HG02840 (cell line): Measurements from ENCODE around the gene MYO1B.

ENCODE experiments used
- ATAC-seq: cut with Tn5 transposase; IDR thresholded peaks from one replicate; pipeline ENCODE4 v1.9.1; 2021; ENCODE audit warnings: mild to moderate bottlenecking, moderate library complexity, moderate number of reproducible peaks; ENCODE audit not compliant: unreplicated experiment, low FRiP score

MYO1B gene

DNA sequence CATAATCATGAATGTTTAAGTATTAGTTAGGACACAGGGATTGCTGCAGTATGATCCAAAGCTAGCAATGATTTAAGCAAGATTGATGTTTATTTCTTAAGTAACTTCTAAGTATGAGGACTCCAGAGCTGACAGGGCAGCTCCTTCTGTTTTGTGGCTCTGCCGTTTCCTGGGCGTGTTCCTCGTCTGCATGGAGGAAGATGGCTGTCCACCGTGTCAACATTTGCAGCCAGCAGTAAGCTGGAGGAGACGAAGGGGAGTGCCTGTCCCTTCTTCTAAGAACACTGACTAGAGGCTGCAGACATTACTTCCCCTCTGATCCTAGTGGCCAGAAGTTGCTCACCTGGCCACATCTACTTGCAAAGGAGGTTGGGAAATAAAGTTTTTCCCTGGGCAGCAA lies 144.1 kb downstream of the MYO1B start:
- no peak for ATAC-seq

DNA sequence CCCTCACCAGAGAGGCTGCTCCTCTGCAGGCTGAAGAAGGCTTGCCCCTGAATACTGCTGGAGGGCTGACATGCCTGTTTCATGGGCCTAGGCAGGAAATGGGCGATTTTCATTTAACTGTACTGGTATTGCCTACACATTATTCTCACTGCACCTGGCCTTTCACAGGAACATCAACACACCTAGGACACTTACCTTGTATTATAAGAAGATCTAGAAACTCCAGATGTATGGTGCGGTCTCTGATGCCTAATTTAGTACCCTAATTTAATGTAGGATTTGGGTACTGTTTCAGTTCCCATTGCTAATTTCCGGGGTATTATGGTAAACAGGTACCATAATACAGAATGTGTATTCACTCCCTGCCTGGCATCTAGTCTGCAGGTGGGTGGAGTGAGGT lies 146.0 kb downstream of the MYO1B start:
- no peak for ATAC-seq

DNA sequence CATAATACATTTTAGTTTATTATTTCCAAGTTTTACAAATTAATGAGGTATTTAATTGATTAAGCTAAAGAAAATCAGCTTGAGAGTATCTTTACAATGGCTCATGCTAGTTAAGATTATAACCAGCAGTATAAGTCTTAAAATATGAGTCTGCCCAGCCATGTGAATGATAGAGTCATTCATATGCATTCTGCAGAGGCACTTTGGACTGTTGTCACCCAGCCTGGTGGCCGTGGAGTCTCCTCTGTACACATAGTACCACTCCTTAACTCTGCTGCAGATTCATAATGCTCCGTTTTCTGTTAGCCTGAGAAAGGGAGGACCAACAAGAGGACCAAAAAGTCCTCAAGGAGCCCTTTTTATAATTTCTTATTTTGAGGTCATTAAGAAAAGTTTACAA lies 148.8 kb downstream of the MYO1B start:
- no peak for ATAC-seq

DNA sequence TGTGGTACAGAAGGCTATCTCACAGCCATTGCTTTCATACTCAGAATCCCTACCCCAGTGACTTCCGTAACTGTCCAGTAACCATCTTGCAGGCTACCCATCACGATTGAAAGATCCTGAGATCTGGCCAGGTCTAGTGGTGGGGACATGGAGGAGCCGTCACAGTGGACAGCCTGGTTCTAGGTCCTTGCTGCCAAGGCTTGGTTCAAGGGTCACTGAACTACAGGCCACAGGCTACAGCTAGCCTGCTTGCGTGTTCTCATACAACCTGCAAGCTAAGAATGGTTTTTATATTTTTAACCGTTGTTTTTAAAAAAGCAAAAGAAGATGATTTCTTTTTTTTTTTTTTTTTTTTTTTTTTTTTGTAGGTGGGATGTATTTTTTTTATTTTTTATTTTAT lies 151.6 kb downstream of the MYO1B start:
- no peak for ATAC-seq

DNA sequence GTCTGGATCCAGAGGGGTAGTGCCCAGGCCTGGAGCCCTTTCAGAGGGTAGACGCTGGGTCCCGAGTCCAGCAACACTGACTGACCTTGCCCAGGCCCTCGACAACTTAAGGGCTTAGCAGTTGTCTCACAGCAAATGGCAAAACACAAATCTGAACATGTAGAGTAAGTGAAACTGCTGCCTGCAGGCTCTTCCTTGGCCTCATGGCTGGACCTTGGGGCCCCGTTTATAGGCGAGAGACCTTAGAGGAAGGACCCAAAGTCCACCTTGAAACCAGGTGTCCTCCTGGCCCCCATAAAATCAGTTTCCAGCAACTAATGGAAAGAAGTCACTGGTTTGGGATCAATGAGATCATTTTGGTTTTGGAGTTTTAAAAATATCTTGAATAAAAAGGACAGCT lies 154.4 kb downstream of the MYO1B start:
- no peak for ATAC-seq

DNA sequence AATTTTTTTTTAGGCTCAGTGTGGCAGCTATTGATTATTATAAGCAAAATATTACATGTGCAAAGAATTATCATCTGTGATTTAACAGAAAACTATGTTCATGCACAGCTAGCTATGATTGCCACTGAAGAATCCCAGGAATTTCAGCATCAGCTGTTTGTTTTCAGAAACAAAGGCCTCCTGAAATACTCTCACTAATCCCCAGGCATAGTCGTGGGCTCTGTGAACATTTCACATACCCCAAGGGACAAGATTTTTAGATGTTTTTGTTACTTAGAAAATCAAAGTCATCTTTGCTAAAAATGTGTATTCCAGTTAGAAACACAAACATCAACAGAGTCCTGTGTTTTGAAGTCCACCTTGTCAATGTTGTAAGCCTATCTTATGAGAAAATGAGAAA lies 156.1 kb downstream of the MYO1B start:
- ATAC-seq: no peak

DNA sequence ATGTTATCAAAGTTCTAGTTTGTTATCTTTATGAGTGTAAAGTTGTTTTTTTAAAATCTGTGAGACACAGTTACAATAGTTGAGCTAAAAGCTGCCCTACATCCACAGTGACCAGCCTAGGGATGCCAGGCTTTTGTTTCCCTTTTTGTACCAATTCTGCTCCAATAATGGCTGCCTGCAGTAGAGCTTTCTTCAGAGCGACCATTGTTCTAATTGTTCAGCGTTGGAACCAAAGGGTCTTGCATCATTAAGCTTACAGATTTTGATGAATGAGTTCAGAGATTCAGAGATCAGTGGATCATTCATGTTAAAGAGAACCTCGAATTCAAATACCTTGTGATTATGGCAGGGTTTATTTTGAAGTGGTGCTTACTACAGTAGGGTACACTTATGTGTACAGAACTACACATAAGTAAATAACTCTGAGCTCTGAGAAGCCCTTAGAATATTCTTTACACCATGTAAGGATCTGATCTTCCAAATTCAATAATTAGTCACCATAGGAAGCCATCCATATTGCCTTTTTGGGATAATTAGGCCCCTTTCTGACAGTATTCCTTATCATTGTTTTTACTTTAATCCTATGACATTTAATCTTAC lies 157.9 kb downstream of the MYO1B start:
- no peak for ATAC-seq

DNA sequence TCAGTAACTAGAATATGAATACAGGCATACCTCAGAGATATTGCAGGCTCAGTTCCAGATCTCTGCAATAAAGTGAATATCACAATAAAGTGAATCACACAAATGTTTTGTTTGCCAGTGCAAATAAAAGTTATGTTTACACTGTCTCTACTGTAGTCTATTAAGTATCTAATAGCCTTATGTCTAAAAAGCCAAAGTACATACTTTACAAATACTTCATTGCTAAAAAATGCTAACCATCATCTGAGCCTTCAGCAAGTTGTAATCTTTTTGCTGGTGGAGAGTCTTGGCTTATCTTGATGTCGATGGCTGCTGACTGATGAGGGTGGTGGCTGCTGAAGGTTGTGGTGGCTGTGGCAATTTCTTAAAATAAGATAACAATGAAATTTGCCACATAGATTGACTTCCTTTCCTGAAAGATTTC lies 159.4 kb downstream of the MYO1B start:
- ATAC-seq: no peak

DNA sequence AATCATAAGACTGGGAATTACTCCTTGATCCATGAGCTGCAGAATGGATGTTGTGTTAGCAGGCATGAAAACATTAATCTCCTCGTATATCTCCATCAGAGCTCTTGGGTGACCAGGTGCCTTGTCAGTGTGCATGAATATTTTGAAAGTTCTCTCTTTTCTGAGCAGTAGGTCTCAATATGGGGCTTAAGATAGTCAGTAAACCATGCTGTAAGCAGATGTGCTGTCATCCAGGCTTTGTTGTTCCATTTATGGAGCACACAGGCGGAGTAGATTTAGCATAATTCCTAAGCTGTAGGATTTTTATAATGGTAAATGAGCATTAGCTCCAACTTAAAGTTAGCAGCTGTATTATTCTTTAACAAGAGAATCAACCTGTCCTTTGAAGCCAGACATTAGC lies 160.3 kb downstream of the MYO1B start:
- ATAC-seq: no peak

DNA sequence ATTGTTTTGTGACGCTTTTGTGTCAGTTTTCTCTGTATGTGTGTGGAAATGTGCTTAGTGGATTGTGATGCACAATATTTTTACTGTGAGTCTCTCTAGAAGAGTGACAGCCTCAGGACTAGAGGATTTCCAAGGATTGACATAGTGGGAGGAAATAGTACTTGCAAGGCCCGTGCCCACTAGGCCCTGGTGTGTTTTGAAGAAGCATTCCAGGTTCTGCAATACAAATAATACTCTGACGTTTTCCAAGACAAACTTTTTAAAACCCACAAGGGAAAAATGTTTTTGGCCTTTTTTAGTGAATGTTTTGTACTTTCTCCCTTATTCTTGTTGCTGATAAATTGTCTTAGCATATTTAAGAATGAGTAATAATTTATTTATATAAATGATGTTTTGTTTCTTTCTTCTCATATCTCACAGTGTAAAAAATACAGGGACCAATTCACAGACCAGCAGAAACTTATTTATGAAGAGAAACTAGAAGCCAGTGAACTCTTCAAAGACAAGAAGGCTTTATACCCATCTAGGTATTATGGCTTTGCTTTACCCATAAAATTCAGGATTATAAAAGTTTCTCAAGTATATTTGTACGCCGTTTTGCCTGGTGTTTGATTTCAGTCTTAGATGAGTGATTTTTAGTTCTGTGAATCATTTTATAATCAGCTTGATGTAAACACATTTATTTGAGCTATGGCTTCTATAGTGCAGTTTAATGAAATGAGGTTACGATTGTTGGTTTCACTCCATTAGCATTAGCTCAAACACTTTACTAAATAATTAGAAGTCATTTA lies 165.6 kb downstream of the MYO1B start:
- ATAC-seq: no peak

DNA sequence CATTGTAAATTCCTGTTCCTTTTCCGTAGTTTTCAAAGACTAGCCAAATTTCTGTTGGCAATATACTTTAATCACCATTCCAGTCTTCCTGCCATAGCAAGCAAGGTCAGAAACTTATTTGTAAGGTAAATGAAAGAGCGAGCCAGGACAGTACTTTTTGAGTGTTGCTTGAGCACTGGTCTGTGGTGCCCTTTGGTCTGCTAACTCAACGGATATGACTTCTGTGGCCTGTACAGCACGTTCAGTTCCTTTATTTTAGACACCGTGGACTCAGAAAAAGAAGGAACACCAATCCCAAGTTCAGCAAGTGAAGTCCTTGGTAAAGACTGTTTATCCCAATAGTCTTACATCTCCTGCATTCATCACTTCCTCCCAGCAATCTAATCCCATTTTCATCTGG lies 166.3 kb downstream of the MYO1B start:
- ATAC-seq: no peak

DNA sequence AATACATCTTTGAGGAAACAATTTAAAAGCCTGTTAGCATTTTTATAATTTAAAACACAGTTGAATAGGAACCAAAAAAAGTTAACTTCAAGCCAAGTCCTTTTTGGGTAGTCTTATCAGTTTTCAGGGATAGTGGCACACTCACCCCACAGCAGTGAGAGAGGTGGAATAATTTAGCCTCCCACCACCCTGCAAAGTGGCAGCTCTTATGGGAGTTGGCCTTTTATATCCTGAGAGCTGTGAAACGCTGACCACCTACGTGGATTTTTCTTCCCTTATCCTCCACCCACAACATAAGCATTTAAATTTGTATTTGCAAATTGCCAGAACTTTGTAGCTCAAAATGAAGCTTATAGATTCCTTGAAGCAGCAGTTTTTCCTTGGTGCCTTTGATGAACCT lies 167.1 kb downstream of the MYO1B start:
- ATAC-seq: no peak

DNA sequence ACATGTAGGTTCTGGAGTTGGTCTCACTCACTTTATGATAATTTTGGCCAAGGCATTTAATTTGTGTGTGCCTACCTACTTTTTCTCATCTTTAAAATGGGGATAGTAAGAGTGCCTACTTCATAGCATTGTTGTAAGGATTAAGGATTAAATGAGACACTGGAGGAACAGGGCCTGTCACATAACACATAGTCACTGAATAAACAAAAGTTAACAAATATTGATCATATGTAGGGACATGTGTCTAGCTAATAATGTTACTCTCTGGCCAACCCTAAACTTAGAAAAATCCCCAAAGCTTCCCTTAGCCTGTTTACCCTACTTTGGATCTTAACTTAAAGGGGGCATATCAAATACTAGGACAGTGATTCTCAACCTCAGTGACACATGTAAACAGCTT lies 169.9 kb downstream of the MYO1B start:
- no peak for ATAC-seq

DNA sequence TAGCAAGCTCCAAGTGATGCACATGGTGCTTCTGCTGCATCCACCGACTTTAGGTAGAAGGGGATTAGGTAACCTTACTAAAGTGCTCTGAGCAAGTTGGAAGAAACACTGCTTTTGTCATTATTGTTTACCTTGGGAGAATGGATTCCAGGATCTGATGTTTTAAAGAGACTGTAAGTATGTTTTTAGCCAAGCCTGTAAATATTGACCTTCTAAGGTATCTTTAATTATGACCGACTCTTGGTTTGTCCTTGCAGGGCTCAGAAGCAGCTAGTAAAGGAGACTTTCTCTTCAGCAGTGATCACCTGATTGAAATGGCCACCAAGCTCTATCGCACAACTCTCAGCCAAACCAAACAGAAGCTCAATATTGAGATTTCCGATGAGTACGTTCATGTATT lies 170.7 kb downstream of the MYO1B start:
- no peak for ATAC-seq

DNA sequence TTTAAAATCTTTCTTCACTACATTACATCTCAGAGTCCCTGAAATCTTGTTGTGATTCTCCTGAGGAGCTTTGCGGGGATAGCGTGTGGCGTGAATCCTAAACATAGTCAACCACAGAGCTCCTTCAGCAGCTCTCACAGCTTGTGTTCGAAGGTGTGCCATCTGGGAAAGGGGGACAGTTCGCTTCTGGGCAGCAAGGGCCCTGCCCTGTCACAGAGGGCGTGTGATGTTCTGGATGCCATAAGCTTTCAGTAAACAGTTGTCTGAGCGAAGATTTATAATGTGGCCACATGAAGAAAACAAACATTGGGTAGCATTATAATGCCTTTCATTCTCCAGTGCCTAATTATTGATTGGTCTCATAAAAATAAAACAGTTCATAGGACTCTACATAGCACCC lies 172.5 kb downstream of the MYO1B start:
- no peak for ATAC-seq

DNA sequence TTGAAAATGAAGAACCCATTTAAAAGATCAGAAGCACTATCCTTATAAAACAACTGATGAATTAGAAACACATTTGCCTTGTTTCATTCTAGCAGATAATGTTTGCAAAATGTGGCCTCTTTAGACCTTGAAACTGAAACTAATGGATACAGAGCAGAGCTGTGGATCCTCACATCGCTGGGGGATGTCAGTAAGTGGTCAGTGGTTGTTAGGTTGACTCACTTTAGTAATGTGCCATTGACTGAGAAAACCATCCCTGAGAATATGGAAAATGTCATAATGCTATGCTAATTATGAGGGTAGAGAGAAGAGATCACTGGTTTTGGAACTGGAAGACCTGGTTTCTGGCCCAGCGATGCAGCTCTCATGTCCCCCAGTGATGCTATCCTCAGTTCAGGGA lies 176.7 kb downstream of the MYO1B start:
- ATAC-seq: no peak

DNA sequence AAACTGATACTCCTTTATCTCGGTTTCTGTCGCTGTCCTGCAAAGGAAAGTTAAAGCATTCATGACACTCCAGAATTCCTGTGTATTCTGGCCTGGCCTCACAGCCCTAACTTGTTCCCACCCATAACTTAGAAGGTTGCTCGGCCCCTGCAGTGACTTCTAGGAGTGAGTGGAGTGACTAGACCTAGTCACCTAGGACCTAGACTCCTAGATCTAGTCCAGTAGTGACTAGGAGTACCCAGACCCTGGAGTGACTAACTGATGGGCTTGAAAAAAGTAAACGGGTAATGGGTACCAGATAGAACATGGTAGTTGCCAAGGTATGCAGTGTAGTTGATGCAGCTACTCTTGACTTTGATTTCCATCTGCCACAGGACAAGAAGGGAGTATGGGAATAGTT lies 181.8 kb downstream of the MYO1B start:
- ATAC-seq: no peak

DNA sequence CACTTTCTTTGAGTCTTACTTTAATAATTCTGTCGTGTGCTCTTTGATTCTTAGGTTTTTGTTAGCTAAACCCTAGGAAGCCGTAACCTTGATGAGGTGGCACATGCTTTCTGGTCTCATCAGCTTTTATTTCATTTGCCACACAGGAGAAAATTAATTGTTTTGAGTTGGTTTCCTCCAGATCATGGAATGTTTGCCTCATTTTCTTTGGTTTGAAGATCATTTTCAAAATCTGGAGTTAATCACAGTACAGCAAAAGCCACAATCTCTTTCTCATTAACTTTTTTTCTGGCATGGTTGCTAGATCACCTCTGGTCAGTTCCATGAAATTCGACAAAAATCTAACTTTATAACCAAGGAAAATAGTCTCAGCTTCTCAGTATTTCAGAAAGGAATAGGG lies 182.9 kb downstream of the MYO1B start:
- ATAC-seq: no peak

DNA sequence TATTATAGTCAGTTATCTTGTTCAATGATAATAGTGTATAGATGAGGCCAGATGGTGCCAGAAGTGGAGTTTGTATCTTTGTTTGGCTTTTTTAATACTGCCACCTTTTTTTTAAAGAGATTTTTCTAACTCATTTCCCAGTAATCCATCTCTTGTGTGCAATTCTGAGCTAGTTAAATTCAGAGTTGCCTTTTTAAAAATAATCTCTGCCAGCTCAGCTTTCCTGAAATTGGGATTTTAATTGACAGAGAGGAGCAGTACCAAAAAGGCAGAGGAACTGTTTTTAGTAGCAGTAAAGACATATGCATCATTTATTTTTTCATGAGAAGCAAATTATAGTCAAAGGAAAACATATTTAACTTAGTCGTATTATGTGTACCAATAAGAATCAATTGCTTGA lies 185.3 kb downstream of the MYO1B start:
- ATAC-seq: no peak

DNA sequence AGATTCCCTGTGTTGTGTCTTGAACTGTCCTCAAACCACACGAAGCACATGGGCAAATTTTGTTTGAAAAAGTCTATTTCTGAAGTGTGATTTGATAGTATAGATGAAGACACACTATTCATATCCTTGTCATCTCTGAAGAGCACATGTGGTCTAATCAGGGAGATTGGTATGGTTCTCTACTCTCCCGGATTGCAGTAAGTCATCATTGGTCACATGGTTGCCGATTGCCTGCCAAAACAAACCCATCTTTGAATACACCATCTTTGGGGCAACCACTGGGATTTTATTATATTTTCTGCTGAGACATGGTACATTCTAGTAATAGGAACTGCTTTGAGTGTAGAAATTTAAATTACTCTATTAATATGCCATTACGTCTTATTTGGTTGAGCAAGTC lies 186.9 kb downstream of the MYO1B start:
- ATAC-seq: no peak

DNA sequence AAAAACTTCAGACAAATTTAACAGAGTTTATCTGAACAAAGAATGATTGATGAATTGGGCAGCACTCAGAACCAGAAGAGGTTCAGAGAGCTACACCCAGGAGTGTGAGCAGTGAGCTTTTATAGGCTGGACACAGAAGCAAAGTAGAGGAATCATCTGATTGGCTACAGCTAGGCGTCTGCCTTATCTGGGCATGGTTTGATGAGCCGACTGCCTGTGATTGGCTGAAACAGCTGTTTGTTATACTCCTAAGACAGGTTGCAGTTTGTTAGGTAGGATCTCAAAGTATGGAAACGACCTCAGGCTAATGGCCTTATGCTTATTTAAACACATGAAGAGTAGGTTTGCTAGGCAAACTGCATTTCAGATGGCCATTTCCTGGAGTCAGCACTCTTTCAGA lies 188.9 kb downstream of the MYO1B start:
- no peak for ATAC-seq

DNA sequence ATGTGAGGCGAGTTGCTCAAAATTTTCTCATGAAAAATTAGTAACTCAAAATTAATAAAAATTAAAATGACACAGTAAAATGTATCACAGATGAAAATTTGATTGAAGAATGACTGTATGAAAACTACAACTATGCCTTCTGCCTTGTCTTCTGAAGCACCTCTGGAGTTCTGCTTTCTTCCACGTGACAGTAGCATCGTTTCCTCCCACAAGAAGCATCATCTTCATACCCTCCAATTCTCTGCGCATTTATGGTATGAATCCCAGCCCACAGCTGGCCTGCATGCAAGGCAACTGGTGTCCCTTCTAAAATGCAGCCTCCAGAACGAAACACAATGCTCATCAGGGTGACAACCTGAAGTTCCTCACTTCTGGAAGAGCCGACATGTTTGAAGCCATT lies 189.9 kb downstream of the MYO1B start:
- no peak for ATAC-seq
